ENCODE results near the gene TAF5.
"Not testable (repeated sequence)": the region's sequence is repeated elsewhere in the genome, so short reads cannot be mapped to it uniquely, and the experiment has no call there.

TAF5 gene

GRCh38 chr10:103367782-103368518 lies at the start of gene TAF5:
TSS of gene TAF5 (plus strand) at chr10:103367976. CDS start at chr10:103367990, 14 bp downstream.
- DNase-seq: peak; percentile 96

- DNase-seq: no peak
These were observed 39.9 kb upstream of the TAF5 start for GRCh38 chr10:103327906-103328305.

GRCh38 chr10:103333934-103334520 lies 33.7 kb upstream of the TAF5 start:
- peak; percentile 52 for DNase-seq

- DNase-seq: no peak
These were observed 33.2 kb upstream of the TAF5 start for GRCh38 chr10:103334567-103334966.

- DNase-seq: no peak
These were observed 31.4 kb upstream of the TAF5 start for GRCh38 chr10:103336370-103336769.

- no peak for DNase-seq
These were observed 17.6 kb upstream of the TAF5 start for GRCh38 chr10:103350175-103350516.

GRCh38 chr10:103350517-103351260 lies 17.1 kb upstream of the TAF5 start, which contains the start of gene PCGF6:
TSS of gene PCGF6 (minus strand) at chr10:103351140. CDS start at chr10:103351066, 74 bp downstream.
- peak; percentile 85 for DNase-seq

- no peak for DNase-seq
These were observed 14.5 kb upstream of the TAF5 start for GRCh38 chr10:103353281-103353680.

GRCh38 chr10:103354567-103354966 lies 13.2 kb upstream of the TAF5 start:
- DNase-seq: not testable (repeated sequence)

- DNase-seq: no peak
These were observed 11.7 kb upstream of the TAF5 start for GRCh38 chr10:103355906-103356599.

GRCh38 chr10:103359493-103359892 lies 8.3 kb upstream of the TAF5 start:
- DNase-seq: not testable (repeated sequence)

GRCh38 chr10:103360791-103361190 lies 7.0 kb upstream of the TAF5 start:
- DNase-seq: peak; percentile 6

GRCh38 chr10:103367379-103367781 lies 396 bp upstream of the TAF5 start:
- peak; percentile 7 for DNase-seq

GRCh38 chr10:103373544-103373943 lies 5.8 kb downstream of the TAF5 start:
- no peak for DNase-seq

GRCh38 chr10:103374263-103374662 lies 6.5 kb downstream of the TAF5 start:
- DNase-seq: no peak

GRCh38 chr10:103382769-103383168 lies 15.0 kb downstream of the TAF5 start:
- DNase-seq: no peak

- DNase-seq: no peak
These were observed 26.4 kb downstream of the TAF5 start for GRCh38 chr10:103394180-103394579.

- no peak for DNase-seq
These were observed 27.9 kb downstream of the TAF5 start for GRCh38 chr10:103395754-103396066.

- peak; percentile 99 for DNase-seq
These were observed 28.5 kb downstream of the TAF5 start, which contains the start of the genes ATP5MK and PDCD11 for GRCh38 chr10:103396067-103396788. TSS of gene ATP5MK (minus strand) at chr10:103396475. CDS start at chr10:103392457, 4,018 bp downstream. TSS of gene PDCD11 (plus strand) at chr10:103396626. CDS start at chr10:103398427, 1,801 bp downstream.

GRCh38 chr10:103396789-103397087 lies 29.0 kb downstream of the TAF5 start:
- no peak for DNase-seq

- no peak for DNase-seq
These were observed 29.5 kb downstream of the TAF5 start for GRCh38 chr10:103397191-103397825.

GRCh38 chr10:103413564-103413963 lies 45.8 kb downstream of the TAF5 start:
- DNase-seq: no peak

All from suppressor macrophage treated with lipopolysaccharide for 4 hours (primary cell).